HG02852 (cell line): Measurements from ENCODE around the gene UPF3A.
"Not testable (repeated sequence)": the region's sequence is repeated elsewhere in the genome, so short reads cannot be mapped to it uniquely, and the experiment has no call there.

Experiments
- ATAC-seq: cut with Tn5 transposase; IDR thresholded peaks from one replicate; pipeline ENCODE4 v1.9.1; 2021; ENCODE audit warnings: mild to moderate bottlenecking, moderate library complexity; ENCODE audit not compliant: unreplicated experiment

The UPF3A gene

GRCh38 chr13:114333881-114334280 lies 52.5 kb downstream of the UPF3A start:
- ATAC-seq: not testable (repeated sequence)

- no peak for ATAC-seq
Observed at GRCh38 chr13:114334305-114335053, 53.1 kb downstream of the UPF3A start.

GRCh38 chr13:114336457-114336856 lies 55.1 kb downstream of the UPF3A start:
- ATAC-seq: not testable (repeated sequence)

- no peak for ATAC-seq
Observed at GRCh38 chr13:114338959-114339358, 57.6 kb downstream of the UPF3A start.

GRCh38 chr13:114339857-114340534 lies 58.6 kb downstream of the UPF3A start:
- ATAC-seq: no peak

GRCh38 chr13:114341003-114341777 lies 59.8 kb downstream of the UPF3A start:
- ATAC-seq: no peak

GRCh38 chr13:114347256-114347655 lies 65.9 kb downstream of the UPF3A start:
- ATAC-seq: not testable (repeated sequence)

- ATAC-seq: not testable (repeated sequence)
Observed at GRCh38 chr13:114352763-114353162, 71.4 kb downstream of the UPF3A start.

- ATAC-seq: not testable (repeated sequence)
Observed at GRCh38 chr13:114353382-114353781, 72.0 kb downstream of the UPF3A start.
